Endometrial microvascular endothelial cells (primary cell): ENCODE results near the gene CAB39. TPM values are rescaled to one million over a fixed set of nuclear protein-coding genes. Genes with fewer than 3 reads are reported as not detected.
"Not testable (repeated sequence)": the region's sequence is repeated elsewhere in the genome, so short reads cannot be mapped to it uniquely, and the experiment has no call there.

ENCODE experiments used
- in situ Hi-C: cut with HindIII; loops from 2 replicates; pipeline ENCODE4 v1.10.0; 2017; ENCODE audit warnings: low sequenced_read_pairs, low pct_unique_long_range_greater_than_20kb; ENCODE audit errors: inconsistent ontology term
- total RNA-seq: library from RNA; depleted of rRNA; stranded (reverse); fragments of >200 nt; gene quantifications from one replicate; pipeline ENCODE4 v1.2.3, GENCODE V29; 2015; ENCODE audit errors: inconsistent ontology term

Gene CAB39
- total RNA-seq, 1 donor from 2014 or later = 65.6 TPM

DNA sequence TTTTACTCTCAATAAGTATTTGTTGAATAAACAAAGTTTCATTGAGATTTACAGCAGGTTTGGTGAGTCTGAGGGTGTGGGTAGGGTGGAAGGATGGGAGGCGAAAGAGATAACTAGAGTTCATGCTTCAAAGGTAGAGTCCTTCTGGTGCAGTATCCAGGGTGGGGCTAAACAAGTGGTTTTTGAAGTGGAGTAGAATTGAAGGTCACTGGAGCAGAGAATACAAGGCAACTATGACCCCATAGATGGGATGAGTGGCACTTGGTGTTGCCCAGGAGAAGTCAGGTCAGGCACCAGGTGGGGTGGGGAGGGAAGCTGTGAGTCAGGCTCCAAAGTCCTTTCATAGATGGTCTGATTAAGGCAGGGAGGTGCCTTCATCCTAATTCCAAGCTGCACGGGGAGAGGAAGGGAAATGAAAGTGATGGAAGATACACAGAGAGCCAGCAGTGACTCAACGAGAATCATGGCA, 6.6 kb upstream of the CAB39 start:
- in situ Hi-C loops = no loop called here

DNA sequence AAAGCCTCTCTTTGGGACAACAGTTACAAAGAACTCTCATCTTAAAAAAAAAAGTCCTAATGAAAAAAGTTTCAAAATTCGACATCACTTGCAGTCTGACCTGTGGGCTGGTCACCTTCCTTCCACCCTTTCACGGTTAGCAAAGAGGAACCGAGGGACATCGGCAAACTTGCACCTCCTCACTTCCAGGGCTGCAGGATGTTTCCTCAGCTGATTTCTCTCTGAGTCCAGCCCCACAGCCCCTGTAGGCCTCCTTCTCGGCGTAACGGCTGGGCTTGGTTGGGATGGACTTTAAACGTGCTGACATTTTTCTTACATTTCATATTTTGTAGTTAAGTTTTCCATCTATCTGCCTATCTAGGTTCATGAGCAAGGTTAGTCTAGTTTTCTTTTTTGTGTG, 5.7 kb upstream of the CAB39 start:
- in situ Hi-C loops = no loop called here

DNA sequence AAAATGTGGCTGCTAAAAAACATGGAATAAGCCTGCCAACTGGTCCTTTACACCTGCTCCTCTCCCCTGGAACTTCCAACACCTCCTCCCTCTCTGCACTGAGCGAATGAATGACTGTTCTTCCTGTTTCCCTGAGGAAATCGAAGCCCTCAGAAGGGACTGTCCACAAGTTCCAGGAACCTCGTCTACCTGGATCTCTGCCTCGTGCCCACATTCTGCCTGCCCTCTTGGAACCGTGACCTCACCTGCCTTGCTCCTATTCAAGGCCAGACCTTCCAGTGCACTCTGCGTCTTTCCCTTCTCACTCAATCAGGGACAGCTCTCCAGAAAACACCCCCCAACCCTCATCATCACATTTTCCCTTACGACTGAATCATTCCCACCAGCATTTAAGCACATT, 4.4 kb upstream of the CAB39 start:
- in situ Hi-C loops = no loop called here

DNA sequence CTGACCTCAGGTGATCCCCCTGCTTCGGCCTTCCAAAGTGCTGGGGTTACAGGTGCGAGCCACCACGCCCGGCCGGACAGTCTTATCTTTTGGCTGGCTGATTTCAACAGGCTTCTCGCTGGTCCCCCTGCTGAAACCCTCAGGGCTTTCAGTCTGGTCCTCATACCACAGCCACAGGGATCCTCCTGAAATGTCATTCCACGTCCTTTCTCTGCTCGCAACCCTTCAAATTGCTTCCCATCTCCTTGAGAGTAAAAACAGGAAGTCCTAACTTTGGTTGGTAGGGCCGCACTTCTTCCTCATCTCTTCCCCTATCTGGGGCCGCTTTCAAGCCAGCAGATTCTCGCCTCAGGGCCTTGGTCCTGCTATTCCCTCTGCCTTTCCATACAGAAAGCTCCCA, 1.4 kb upstream of the CAB39 start:
- in situ Hi-C loops = no loop called here

DNA sequence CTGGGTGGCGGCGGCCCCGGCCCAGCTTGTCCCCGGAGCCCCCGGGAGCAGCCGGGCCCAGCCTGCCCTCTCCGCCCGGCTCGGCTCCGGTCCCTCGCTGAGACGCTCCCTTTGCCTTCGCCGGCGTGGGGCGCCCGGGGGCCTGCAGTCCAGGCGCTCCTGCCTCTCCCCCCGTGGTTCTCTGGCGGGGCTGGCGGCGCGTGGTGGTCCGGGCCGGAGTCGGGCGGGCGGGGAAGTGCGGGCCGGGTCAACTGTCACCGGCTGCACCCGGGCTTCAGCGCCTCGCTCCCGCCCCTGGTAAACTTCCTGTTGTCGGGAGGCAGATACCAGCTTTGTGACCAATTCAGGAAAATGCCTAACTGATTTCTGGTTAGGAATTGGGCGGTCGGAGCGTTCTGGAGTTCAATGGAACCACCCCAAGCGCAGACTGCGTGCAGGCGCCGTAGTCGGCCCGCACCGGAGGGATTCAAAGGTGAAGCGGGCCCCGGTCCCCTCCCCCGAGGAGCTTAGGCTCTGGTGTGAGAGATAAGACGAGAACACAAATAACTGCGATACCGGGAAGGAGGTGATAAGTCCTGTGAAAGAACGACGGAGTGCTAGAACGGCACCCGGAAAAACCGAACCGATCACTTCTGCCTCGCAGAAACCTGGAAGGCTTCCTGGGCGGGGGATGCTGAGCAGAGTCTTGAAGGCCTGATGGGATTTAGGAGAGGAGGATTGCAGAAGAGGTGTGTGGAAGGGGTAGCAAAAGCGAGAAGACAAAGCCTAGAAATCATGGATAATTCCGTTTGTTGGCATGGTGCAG, 891 bp downstream of the CAB39 start:
- in situ Hi-C loops = no loop called here

DNA sequence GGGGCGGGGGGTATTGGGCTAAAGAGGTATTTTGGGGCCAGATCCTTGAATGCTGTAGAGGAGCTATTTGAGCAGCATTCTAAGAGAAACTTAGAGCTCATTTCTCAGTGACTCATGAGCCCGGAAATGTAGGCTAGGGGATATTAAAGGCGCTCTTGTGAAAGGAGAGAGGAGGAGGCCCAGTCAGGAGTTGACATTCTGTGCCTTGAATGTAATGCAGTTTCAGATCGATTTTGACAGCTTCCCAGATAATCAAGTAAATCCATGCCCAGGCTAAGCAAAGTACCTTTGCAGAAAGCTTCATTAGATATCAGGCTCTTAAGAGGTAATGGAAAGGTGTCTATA, 1.5 kb downstream of the CAB39 start:
- in situ Hi-C loops = no loop called here

DNA sequence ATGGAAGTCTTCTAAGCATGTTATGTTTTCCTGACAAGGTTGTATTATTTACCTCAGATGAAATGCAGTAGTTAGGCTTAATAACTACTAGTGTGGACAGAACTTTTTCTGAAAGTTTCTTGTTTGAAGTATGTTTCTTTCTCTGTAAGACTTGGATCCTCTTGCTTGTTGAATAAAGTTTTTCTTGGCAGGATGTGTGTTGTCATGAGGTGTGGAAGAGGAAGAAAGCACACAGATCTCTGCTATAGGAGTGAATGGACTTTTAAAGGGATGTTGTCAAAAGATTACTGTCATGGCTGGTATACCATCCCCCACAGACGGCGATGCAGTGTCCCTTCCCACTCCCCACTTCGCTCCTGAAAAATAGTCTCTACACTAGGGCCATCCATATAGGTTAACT, 2.6 kb downstream of the CAB39 start:
- in situ Hi-C loops = no loop called here

DNA sequence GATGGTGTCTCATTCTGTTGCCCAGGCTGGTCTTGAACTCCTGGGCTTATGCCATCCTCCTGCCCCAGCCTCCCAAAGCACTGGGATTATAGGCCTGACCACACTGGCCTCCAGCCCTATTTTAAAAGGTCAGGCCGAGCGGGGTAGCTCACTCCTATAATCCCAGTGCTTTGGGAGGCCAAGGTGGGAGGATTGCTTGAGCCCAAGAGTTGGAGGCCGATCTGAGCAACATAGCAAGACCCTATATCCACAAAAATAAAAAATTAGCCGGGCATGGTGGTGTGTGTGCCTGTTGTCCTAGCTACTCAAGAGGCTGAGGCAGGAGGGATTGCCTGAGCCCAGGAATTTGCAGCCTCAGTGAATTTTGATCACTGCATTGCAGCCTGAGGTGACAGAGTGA, 3.9 kb downstream of the CAB39 start:
- in situ Hi-C loops = no loop called here

DNA sequence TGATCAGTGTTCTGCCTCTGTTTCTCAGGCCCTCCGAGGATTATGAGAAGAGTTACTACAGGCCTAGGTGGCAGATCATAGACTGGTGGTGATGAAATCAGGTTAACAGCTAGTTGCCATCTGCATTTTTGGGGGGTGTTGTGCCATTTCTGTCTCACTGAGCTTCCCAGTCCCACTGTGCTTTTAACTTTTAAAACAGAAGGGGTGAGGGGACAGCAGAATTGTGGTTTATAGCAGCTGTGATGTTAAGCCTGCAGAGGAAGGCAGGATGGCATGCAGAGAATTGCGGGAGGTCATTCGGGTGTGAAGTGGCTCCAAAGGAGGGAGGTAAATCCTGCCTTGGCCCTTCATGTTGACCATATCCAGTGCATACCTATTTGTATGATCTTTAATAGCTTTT, 5.0 kb downstream of the CAB39 start:
- in situ Hi-C loops = no loop called here

DNA sequence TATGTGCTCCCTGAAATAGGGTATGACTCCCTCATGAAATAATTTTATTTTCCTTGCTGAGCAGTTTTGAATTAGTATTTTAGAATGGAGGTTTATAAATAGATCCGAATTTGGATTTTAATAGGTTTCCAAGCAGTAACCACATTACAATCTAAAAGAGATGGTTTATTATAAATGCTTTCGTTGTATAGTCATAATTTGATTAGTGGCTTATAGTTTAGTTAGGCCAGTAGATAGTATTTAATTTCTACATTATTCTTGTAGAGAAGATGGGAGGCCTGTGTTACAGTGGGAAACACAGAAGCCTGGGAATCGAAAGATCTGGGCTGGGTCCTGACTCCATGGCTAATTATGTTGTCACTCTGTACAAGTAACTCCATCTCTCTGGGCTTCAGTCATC, 6.7 kb downstream of the CAB39 start:
- in situ Hi-C loops = no loop called here

DNA sequence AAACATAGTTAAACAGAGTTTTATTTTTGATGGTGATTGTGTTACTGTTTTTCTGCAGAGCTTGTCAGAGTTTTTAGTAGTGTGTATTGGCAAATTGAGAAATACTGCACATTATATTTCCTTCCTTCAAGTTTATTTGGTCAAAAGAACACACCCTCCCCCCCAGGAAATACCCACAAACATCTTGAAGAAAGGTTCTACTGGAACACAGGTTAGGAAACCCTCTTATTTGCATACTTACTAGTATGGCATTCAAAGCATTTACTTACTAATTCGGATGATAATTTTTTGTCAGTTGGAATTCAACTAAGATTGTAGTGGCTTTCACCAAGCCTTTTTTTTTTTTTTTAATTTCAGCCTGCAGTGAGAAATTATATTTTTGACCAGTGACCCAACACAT, 9.1 kb downstream of the CAB39 start:
- in situ Hi-C loops = no loop called here

DNA sequence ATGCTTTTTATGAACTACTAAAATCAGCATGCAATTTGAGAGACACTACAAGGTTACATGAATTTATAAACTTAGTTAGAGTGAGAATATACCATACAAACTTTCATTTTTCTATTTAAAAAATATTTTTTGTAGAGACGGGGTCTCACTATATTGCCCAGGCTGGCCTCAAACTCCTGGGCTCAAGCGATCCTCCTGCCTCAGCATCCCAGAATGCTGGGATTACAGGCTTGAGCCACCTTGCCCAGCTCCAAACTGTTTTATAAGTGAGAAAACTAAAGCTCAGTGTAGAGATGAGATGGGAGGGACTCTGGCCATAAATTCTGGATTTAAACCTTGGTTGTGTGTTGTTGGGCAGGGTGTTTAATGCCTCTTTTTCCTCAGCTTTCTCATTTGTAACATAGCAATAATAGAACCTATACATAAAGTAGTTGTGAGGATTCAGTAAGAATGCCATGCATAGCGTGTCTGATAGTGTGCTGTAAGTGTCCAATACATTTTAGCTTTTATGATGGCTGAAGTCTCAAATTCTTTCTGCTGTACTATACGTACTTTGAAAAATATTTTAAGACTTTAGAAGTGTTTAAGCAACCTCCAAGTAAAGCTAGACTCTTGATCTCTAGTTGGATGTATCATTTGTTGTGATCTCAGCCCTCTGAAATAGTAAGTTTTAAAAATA, 9.7 kb downstream of the CAB39 start:
- in situ Hi-C loops = no loop called here

DNA sequence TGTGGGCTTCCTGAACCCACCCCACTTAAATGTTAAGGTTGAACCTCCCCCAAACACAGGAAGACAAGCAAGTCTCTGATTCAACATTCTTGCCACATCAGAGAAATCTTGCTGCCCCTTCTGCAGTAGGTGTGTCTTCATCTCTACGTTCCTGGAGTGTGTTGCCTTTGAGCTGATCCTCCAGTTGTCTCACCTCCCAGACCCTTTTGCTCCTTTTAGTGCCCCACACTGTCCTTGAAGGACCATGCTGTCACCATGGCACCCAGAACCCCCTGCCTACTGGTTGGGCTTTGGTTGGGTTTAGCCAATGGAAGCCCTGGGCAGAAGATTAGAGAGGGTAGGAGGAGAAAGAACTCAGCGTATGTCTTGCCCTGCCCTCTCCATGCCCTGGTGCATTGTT, 10.7 kb downstream of the CAB39 start:
- in situ Hi-C loops = no loop called here

DNA sequence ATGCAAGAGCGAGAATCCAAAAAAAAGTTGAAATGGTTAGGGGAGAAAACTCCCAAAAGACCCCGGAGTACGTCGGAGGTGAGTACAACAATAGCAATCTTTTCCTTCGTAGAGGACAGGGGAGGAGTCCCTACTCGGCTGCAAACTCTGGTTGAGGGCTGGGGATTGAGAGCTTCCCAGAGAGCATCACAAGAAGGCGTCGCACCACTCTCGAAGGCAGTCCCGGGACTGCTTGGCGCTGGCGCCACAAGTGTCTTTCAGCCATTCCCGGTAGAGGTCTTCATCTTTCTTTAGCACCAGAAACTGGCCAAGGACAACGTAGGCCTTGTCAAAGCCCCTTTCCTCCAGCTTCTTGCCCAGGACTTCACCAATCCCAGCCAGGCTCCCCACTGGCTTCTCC, 12.3 kb downstream of the CAB39 start:
- in situ Hi-C loops = not testable (repeated sequence)

DNA sequence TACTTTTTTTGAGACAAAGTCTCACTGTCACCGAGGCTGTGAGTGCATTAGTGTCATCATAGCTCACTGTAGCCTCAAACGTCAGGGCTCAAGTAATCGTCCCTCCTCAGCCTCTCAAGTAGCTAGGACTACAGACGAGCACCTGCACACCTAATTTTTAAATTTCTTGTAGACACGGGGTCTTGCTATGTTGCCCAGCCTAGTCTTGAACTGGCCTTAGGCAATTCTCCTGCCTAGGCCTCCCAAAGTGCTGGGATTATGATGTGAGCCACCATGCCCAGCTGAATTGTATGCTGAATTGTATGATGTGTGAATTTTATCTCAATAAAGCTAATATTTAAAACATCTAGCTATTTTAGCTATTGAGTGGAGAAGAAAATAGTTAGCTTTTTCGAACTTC, 18.9 kb downstream of the CAB39 start:
- in situ Hi-C loops = no loop called here

DNA sequence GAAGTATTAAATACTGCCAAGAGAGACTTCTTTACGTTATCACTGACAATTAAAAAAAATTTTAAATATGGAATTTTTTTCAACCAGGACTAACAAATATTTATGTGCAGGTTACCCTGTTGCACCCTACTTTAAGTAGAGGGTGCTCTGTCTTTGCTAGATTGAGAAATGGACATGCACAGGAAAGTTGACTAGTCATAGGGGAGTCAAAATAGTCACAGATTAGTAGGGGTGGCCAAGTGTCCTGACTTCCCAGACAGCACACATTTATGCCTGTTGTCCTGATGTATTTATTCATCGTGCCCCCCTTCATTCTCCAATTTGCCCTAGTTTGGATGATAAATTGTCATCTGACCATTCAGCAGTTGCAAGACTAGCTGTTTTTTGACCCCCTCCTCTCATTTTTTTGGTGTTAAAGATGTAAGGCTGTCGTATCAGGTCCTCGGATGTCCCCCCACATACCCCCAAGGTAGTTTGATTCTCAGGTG, 20.3 kb downstream of the CAB39 start:
- in situ Hi-C loops = no loop called here

DNA sequence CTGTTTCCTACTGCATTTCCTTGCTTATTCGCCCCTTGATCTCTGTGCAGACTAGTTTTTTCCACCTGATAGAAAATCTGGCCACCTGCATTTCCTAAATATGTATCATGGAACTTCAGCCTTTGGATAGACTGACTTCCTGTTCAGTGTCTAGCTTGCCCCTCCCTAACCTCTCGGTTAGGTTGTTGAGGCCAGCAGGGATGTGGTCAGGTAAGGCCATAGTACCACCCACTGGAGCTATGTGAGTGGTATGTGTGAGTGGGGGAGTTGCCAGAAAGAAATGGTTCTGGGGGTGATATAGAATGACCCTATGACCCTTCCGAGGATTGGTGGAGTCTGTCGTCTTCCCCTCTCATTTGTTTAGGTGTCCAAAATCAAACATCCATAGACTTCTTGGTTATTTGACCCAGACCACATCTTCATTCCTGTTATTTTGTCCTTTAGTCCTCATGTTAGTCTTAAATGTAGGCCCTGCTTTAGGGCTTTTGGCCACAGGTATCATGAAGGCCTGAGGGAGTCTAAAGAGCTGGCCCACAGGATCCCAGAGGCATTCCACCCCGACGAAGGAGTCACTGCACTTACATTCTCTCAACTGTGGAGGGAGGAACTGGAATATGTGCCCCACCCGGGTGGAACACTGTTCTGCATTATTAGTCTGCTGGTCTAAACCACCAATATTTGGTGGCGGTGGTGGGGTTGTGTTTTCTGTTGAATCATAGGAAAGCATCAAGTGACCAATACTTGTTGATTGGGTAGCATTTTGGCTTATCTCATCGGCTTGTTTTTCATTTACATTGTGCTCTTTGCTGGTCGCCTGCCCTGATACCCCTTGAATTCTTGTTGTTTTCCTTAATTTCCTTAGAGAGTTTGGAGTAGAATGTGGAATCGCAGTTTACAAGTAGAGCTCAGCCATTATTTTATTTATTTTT, 21.9 kb downstream of the CAB39 start:
- in situ Hi-C loops = no loop called here

DNA sequence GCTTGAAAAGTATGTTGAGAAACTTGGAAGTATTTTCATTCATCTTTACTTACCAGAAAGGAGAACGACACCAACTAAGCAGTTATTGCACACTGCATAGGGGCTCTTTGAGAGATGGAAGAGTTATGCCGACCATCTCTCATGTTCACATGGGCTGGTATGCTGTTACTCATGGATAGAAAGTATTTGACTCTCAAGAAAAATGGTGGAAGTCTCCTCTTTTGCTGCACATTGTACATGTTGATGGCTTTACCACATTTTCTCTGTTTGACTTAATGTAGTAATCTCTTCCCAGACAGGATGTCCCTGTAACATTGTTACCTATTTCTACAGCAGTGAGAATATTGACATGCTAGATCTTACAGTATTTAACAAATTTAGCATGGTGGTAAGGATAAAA, 23.2 kb downstream of the CAB39 start:
- in situ Hi-C loops = no loop called here

DNA sequence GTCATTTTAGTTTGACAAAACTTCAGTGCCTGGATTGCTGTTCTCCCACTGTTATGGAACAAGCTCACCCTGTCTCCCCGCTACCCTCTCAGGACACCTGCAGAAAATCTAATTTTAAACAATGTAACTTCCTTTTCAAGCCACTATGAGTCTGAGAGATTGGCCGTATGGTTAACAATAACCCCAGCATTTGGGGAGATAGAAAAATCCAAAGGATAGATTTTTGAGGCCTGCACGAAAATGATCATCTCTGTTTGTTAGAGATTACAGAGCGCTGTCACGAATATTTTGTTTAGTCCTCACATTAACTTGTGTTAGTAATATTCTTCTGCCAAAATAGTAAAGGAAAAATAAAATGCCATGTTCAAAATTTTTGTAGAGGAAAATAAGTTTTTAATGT, 24.7 kb downstream of the CAB39 start:
- in situ Hi-C loops = no loop called here
